HCT116 (cell line): ENCODE data around the gene CPNE2. TPM values are rescaled to one million over a fixed set of nuclear protein-coding genes. Genes with fewer than 3 reads are reported as not detected.
"Not testable (repeated sequence)": the region's sequence is repeated elsewhere in the genome, so short reads cannot be mapped to it uniquely, and the experiment has no call there.

Experiments used
- ATAC-seq: fragments of 200-7000 bp; cut with Tn5 transposase; 2 replicates; pipeline ENCODE4 v1.9.1; 2020; ENCODE audit warnings: mild to moderate bottlenecking, moderate library complexity
- BruUV-seq: library from RNA; stranded (reverse); fragments of 400-500 nt; replicated peaks from 2 replicates; lab custom pipeline; 2021; lab: Mats Ljungman, UMichigan
- CTCF ChIA-PET: fragments of 300-600 bp; sonication (Branson Sonifier 250); formaldehyde crosslinking; loops from one replicate; lab custom pipeline; 2021; ENCODE audit warnings: antibody characterized with exemption; lab: Charles Lee
- POLR2A ChIA-PET: fragments of 300-600, 350-600 bp; sonication (Branson Sonifier 250); formaldehyde crosslinking; loops from one replicate; lab custom pipeline; 2021; ENCODE audit warnings: antibody characterized with exemption; lab: Charles Lee
- RAD21 ChIA-PET, 2 experiments: fragments of 300-600 bp; sonication (Branson Sonifier 250); formaldehyde crosslinking; loops; one replicate each; lab custom pipeline; 2023; ENCODE audit warnings: low total read pairs in 2 of 2; ENCODE audit not compliant: uncharacterized antibody in 2 of 2, unreplicated experiment in 2 of 2, low non-redundant PET in 1 of 2; lab: Charles Lee
- DNase-seq: peaks from one replicate; pipeline ENCODE4 v3.0.0-alpha.2; 2010; ENCODE audit warnings: low read depth, low spot score
- H2AFZ ChIP-seq: fragments of 200-600 bp; shearing (Covaris generic), sonication (generic); 2 replicates; pipeline ENCODE4 v1.6.1; 2017; ENCODE audit warnings: low read depth, mixed run types, mixed read lengths, antibody characterized with exemption, low read length; ENCODE audit not compliant: poor library complexity, severe bottlenecking
- H3K27ac ChIP-seq: 2 replicates; pipeline ENCODE4 v1.5.1; 2012; ENCODE audit warnings: low read depth, low read length
- H3K27me3 ChIP-seq: fragments of 200-600 bp; sonication (generic); 2 replicates; pipeline ENCODE4 v1.6.1; 2016; ENCODE audit warnings: mixed run types, low read length, mixed read lengths; ENCODE audit not compliant: insufficient read depth
- H3K36me3 ChIP-seq, 2 experiments: fragments of 200-500 bp in 1 of 2; fragments of 200-600 bp in 1 of 2; sonication (Bioruptor generic) in 1 of 2; sonication (generic) in 1 of 2; 2 replicates each; pipeline versions ENCODE4 v1.5.1 to v1.6.1; 2014 to 2016; ENCODE audit warnings: low read length in 2 of 2, inconsistent platforms in 1 of 2, mixed read lengths in 1 of 2, mixed run types in 1 of 2; ENCODE audit not compliant: insufficient read depth in 2 of 2, control insufficient read depth in 1 of 2
- H3K4me1 ChIP-seq, 2 experiments: fragments of 200-600 bp in 1 of 2; sonication (generic) in 1 of 2; 2 replicates each; pipeline versions ENCODE4 v1.5.1 to v1.6.1; 2012 to 2017; ENCODE audit warnings: low read length in 2 of 2, inconsistent platforms in 1 of 2, mild to moderate bottlenecking in 1 of 2, mixed read lengths in 1 of 2, mixed run types in 1 of 2, moderate library complexity in 1 of 2; ENCODE audit not compliant: insufficient read depth in 2 of 2, control insufficient read depth in 1 of 2
- H3K4me2 ChIP-seq: fragments of 200-600 bp; sonication (generic); 2 replicates; pipeline ENCODE4 v1.6.1; 2017; ENCODE audit warnings: mixed run types, low read length, mixed read lengths
- H3K4me3 ChIP-seq, 2 experiments: fragments of 200-600 bp in 1 of 2; sonication (generic) in 1 of 2; replicated peaks in 1 of 2; 2 replicates each; pipeline ENCODE4 v1.5.1; 2011 to 2016; ENCODE audit warnings: low read length in 2 of 2, control low read depth in 1 of 2, low read depth in 1 of 2, mild to moderate bottlenecking in 1 of 2, mixed read lengths in 1 of 2, mixed run types in 1 of 2
- H3K79me2 ChIP-seq: fragments of 200-600 bp; sonication (generic); 2 replicates; pipeline ENCODE4 v1.6.1; 2017; ENCODE audit warnings: mild to moderate bottlenecking, mixed run types, low read length, moderate library complexity, mixed read lengths; ENCODE audit not compliant: insufficient read depth
- H3K9ac ChIP-seq: fragments of 200-600 bp; sonication (generic); 2 replicates; pipeline ENCODE4 v1.6.1; 2016; ENCODE audit warnings: low read length, mixed read lengths
- H3K9me2 ChIP-seq: fragments of 200-600 bp; sonication (generic), shearing (Covaris generic); 2 replicates; pipeline ENCODE4 v1.6.1; 2017; ENCODE audit warnings: mixed run types, mild to moderate bottlenecking, moderate library complexity; ENCODE audit not compliant: insufficient read depth
- H3K9me3 ChIP-seq, 2 experiments: fragments of 200-500 bp in 1 of 2; fragments of 200-600 bp in 1 of 2; sonication (Bioruptor generic) in 1 of 2; sonication (generic) in 1 of 2; 2 replicates each; pipeline ENCODE4 v1.6.1; 2014 to 2017; ENCODE audit warnings: low read length in 2 of 2, mixed read lengths in 2 of 2, inconsistent platforms in 1 of 2, low read depth in 1 of 2, mild to moderate bottlenecking in 1 of 2, mixed run types in 1 of 2, moderate library complexity in 1 of 2; ENCODE audit not compliant: control insufficient read depth in 1 of 2, insufficient read depth in 1 of 2
- H4K20me1 ChIP-seq: fragments of 200-600 bp; sonication (generic), shearing (Covaris generic); 2 replicates; pipeline ENCODE4 v1.6.1; 2017; ENCODE audit warnings: mixed run types, mild to moderate bottlenecking, moderate library complexity; ENCODE audit not compliant: insufficient read depth
- CBX3 ChIP-seq: IDR thresholded peaks from 2 replicates; pipeline ENCODE4 v1.6.1; 2012; ENCODE audit warnings: low read depth
- CTCF ChIP-seq, 3 experiments: fragments of 200-600 bp in 1 of 3; sonication (generic) in 1 of 3; IDR thresholded peaks in 2 of 3; conservative IDR thresholded peaks in 1 of 3; 2 replicates each; pipeline ENCODE4 v1.5.1; 2012 to 2017; ENCODE audit warnings: low read depth in 2 of 3, low read length in 2 of 3, antibody characterized with exemption in 1 of 3, borderline replicate concordance in 1 of 3, control low read depth in 1 of 3, mild to moderate bottlenecking in 1 of 3, mixed read lengths in 1 of 3, mixed run types in 1 of 3, moderate library complexity in 1 of 3; ENCODE audit not compliant: insufficient read depth in 1 of 3
- EGR1 ChIP-seq: IDR thresholded peaks from 2 replicates; pipeline ENCODE4 v1.6.1; 2012; ENCODE audit warnings: low read depth
- EZH2phosphoT487 ChIP-seq: fragments of 200-600 bp; IDR thresholded peaks from 2 replicates; pipeline ENCODE4 v1.6.1; 2018; ENCODE audit warnings: antibody characterized with exemption, borderline replicate concordance
- FOSL1 ChIP-seq: IDR thresholded peaks from 2 replicates; pipeline ENCODE4 v1.6.1; 2012; ENCODE audit warnings: low read depth
- POLR2AphosphoS5 ChIP-seq: IDR thresholded peaks from 2 replicates; pipeline ENCODE4 v1.6.1; 2011; ENCODE audit warnings: mild to moderate bottlenecking, low read depth, low read length, moderate library complexity
- TCF7L2 ChIP-seq: IDR thresholded peaks from 2 replicates; pipeline ENCODE4 v1.7.0; 2011; ENCODE audit warnings: borderline replicate concordance, inconsistent platforms; ENCODE audit not compliant: insufficient read depth, insufficient read length; ENCODE audit errors: extremely low read depth
- ZFX ChIP-seq: fragments of 450-650 bp; IDR thresholded peaks from 2 replicates; pipeline ENCODE4 v1.6.1; 2017
- ZNF274 ChIP-seq: fragments of 200-500 bp; sonication (Bioruptor generic); IDR thresholded peaks from 2 replicates; pipeline ENCODE4 v1.6.1; 2014; ENCODE audit warnings: mild to moderate bottlenecking, low read depth, low read length, inconsistent platforms
- intact Hi-C: fragments of 100-400 bp; cut with micrococcal nuclease; formaldehyde crosslinking; loops from 2 replicates; pipeline ENCODE4 v1.10.0; 2022
- total RNA-seq: library from RNA; stranded (reverse); gene quantifications from one replicate; pipeline ENCODE4 v1.2.1, GENCODE V29; 2021; ENCODE audit not compliant: unreplicated experiment
- TF ChIP-seq, protein P1 (sequence below): IDR thresholded peaks from 2 replicates; pipeline ENCODE4 v1.6.1; 2011; ENCODE audit warnings: mild to moderate bottlenecking, low read length, moderate library complexity; ENCODE audit not compliant: insufficient replicate concordance; ENCODE audit errors: extremely low read depth

Gene CPNE2
- total RNA-seq, 1 experiment from 2014 or later = 31.2 TPM

- CTCF ChIA-PET = interaction anchor here (2.5 kb wide), 1 partner anchor 8 kb away, joined by 8 read pairs; the partner anchor contains the start of gene CPNE2
- H3K9ac ChIP-seq, H3K9me3 ChIP-seq, H3K27ac ChIP-seq, BruUV-seq, intact Hi-C loops, H2AFZ ChIP-seq, H3K36me3 ChIP-seq, H3K79me2 ChIP-seq, POLR2A ChIA-PET, DNase-seq, H3K9me2 ChIP-seq, H4K20me1 ChIP-seq, H3K27me3 ChIP-seq, RAD21 ChIA-PET: not testable (repeated sequence)
- Histone ChIP-seq H3K4me3 (peak overlapping the region in 1 of 2 experiments; percentile 30; a peak in 2 of 4 replicates), H3K4me2 (peak overlapping the region; percentile 69), H3K4me1 (peaks cover 9 to 32% of the 10 kb centered on the region in 2 experiments)
- peak; percentile 57 for ATAC-seq
- TF ChIP-seq EGR1 = peak; percentile 78
- peak; percentile 51; the same call in 1 of the 2 replicates for TF ChIP-seq FOSL1
Measured at GRCh38 chr16:57099965-57100364, 7.6 kb downstream of the CPNE2 start.

DNA sequence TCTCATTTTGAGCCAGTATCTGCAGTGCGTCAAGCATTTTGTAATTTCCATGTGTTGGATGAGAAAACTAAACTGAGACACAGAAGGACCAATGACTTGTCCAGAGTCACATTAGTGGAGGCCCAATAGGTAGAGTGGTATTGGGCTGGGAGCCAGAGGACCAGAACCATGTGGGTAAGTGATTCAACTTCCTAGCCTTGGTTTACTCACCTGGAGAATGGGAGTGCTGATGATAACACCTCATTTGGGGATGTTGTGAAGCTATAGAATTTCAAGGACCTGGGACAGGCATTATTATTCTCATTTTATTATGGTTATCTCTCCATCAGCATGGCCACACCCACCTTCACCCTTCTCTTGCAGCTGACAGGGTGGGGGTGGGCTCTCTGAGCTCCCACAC lies 8.1 kb downstream of the CPNE2 start:
- POLR2A ChIA-PET = no interaction called here
- no TSS peak for BruUV-seq
- no peaks in the 10 kb centered on the region for H4K20me1 ChIP-seq

More for the DNA sequence above, 8.1 kb downstream of the CPNE2 start:
- H3K4me2 ChIP-seq = peak overlapping the region; percentile 69
- DNase-seq (no peak), ATAC-seq (0 out of 2 replicates have a peak, but pooled peaks have one; percentile 4)
- no peaks in the 10 kb centered on the region for H3K9me2 ChIP-seq
- peak overlapping the region in 1 of 2 experiments; percentile 30; a peak in 2 of 4 replicates for H3K4me3 ChIP-seq
- H3K79me2 ChIP-seq = peaks cover 5% of the 10 kb centered on the region; the same call in 1 of the 2 replicates
- no peaks in the 10 kb centered on the region for H3K36me3 ChIP-seq
- H3K9me3 ChIP-seq = no peaks in the 10 kb centered on the region
- H3K27me3 ChIP-seq = no peaks in the 10 kb centered on the region
- no peak overlapping the region for H3K9ac ChIP-seq
- H3K4me1 ChIP-seq = peaks cover 9 to 37% of the 10 kb centered on the region in 2 experiments
- RAD21 ChIA-PET = no interaction called here
- CTCF ChIA-PET = interaction anchor here (2.5 kb wide), 1 partner anchor 8 kb away, joined by 8 read pairs; the partner anchor contains the start of gene CPNE2
- TF ChIP-seq POLR2AphosphoS5 (no peak), CBX3 (no peak), CTCF (IDR thresholded peaks at IDR 0.05 in 2 of 3, conservative IDR thresholded peaks at IDR 0.05 in 1 of 3; ENCODE audit: borderline replicate concordance in 1 of 3, insufficient read depth in 1 of 3, low read depth in 2 of 3, low read length in 2 of 3) (no peak), TCF7L2 (no peak), EZH2phosphoT487 (no peak), ZNF274 (no peak), ZFX (no peak)
- TF ChIP-seq, protein P1, sequence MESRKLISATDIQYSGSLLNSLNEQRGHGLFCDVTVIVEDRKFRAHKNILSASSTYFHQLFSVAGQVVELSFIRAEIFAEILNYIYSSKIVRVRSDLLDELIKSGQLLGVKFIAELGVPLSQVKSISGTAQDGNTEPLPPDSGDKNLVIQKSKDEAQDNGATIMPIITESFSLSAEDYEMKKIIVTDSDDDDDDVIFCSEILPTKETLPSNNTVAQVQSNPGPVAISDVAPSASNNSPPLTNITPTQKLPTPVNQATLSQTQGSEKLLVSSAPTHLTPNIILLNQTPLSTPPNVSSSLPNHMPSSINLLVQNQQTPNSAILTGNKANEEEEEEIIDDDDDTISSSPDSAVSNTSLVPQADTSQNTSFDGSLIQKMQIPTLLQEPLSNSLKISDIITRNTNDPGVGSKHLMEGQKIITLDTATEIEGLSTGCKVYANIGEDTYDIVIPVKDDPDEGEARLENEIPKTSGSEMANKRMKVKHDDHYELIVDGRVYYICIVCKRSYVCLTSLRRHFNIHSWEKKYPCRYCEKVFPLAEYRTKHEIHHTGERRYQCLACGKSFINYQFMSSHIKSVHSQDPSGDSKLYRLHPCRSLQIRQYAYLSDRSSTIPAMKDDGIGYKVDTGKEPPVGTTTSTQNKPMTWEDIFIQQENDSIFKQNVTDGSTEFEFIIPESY = no peak
- intact Hi-C loops = no loop called here
- no peak overlapping the region for H3K27ac ChIP-seq
- H2AFZ ChIP-seq = no peak overlapping the region
